Ovary (tissue), 3 donors: ENCODE measurements around the gene CDH23.

Experiments
- CTCF ChIP-seq, 3 donors: fragments of 450-650 bp in 2 of 3; fragments of 200-600 bp in 1 of 3; IDR thresholded peaks; one replicate each; pipeline versions ENCODE4 v1.5.1 to v1.8.0; 2016 to 2022; ENCODE audit warnings: antibody characterized with exemption in 3 of 3, mild to moderate bottlenecking in 1 of 3
- EP300 ChIP-seq: sonication (generic); formaldehyde crosslinking; IDR thresholded peaks from one replicate; pipeline ENCODE4 v1.6.1; 2017; ENCODE audit warnings: antibody characterized with exemption
- POLR2A ChIP-seq: fragments of 450-650 bp; IDR thresholded peaks from one replicate; pipeline ENCODE4 v1.6.1; 2017; ENCODE audit warnings: antibody characterized with exemption, mild to moderate bottlenecking, moderate library complexity
- donor health status: DM: no; HTN: no; CAD: no.

DNA sequence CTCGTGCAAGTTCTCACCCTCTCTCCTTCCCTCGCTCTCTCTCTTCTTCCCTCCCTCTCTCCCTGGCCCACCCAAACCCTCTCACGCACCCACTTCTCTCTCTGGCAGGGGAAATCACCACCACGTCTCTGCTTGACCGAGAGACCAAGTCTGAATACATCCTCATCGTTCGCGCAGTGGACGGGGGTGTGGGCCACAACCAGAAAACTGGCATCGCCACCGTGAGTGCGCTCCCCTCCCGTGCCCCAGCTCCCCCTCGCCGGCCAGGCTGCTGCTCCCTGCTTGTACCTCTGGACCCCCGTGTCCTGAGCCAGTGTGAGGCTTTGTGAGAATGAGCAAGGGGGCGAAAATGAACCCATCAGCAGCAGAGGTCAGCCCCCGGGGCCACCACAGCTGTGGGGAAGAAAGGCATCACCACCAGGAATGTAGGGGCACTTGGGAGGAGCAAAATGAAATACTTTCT lies 297.4 kb downstream of the CDH23 start:
- TF ChIP-seq CTCF (IDR thresholded peaks at IDR 0.05) (no peak), EP300 (no peak), POLR2A (no peak)
